Measurements from ENCODE around the gene DARS1.
"Not testable (repeated sequence)": the region's sequence is repeated elsewhere in the genome, so short reads cannot be mapped to it uniquely, and the experiment has no call there.

- not testable (repeated sequence) for TF ChIP-seq CTCF, POLR2A (IDR thresholded peaks at IDR 0.05)
These were observed 108.7 kb downstream of the DARS1 start for GRCh38 chr2:135876770-135877169.
